ENCODE measurements around the gene ESPNL. TPM values are rescaled to one million over a fixed set of nuclear protein-coding genes. Genes with fewer than 3 reads are reported as not detected.
"Not testable (repeated sequence)": the region's sequence is repeated elsewhere in the genome, so short reads cannot be mapped to it uniquely, and the experiment has no call there.

ESPNL gene
- total RNA-seq, 2 experiments from 2014 or later, result 0.05 to 0.15 TPM

- H3K36me3 Mint-ChIP-seq (ENCODE audit: low read depth); H3K27me3 Mint-ChIP-seq (ENCODE audit: low read depth); H3K9me3 Mint-ChIP-seq; H3K4me3 Mint-ChIP-seq; DNase-seq; H3K4me1 Mint-ChIP-seq (ENCODE audit: low read depth); intact Hi-C loops (cut with micrococcal nuclease); H3K27ac Mint-ChIP-seq: not testable (repeated sequence)
- CTCF ChIA-PET, result interaction anchor here (0.6 kb wide), 1 partner anchor 144 kb away, joined by 5 read pairs; no protein-coding TSS in a partner anchor
These were observed 15.6 kb downstream of the ESPNL start for GRCh38 chr2:238115709-238116108.

- no peak for DNase-seq
- Mint-ChIP-seq H3K27ac (no peak overlapping the region), H3K4me1 (ENCODE audit: low read depth) (no peaks in the 10 kb centered on the region), H3K4me3 (no peak overlapping the region), H3K27me3 (ENCODE audit: low read depth) (peaks cover 9% of the 10 kb centered on the region), H3K36me3 (ENCODE audit: low read depth) (no peaks in the 10 kb centered on the region), H3K9me3 (peaks cover 4% of the 10 kb centered on the region)
- intact Hi-C loops (cut with micrococcal nuclease), result no loop called here
- CTCF ChIA-PET, result interaction anchor here (0.6 kb wide), 1 partner anchor 143 kb away, joined by 5 read pairs; no protein-coding TSS in a partner anchor
These were observed 16.4 kb downstream of the ESPNL start for GRCh38 chr2:238116298-238117198.

- CTCF ChIA-PET, result no interaction called here
- Mint-ChIP-seq H3K27ac (no peak overlapping the region), H3K36me3 (ENCODE audit: low read depth) (no peaks in the 10 kb centered on the region), H3K9me3 (peaks cover 4% of the 10 kb centered on the region), H3K27me3 (ENCODE audit: low read depth) (peaks cover 9% of the 10 kb centered on the region), H3K4me1 (ENCODE audit: low read depth) (no peaks in the 10 kb centered on the region), H3K4me3 (no peak overlapping the region)
- DNase-seq, result no peak
- intact Hi-C loops (cut with micrococcal nuclease), result no loop called here
These were observed 17.3 kb downstream of the ESPNL start for GRCh38 chr2:238117199-238118154.

- DNase-seq, result no peak
- H3K9me3 Mint-ChIP-seq, result no peaks in the 10 kb centered on the region
- H3K36me3 Mint-ChIP-seq (ENCODE audit: low read depth), result no peaks in the 10 kb centered on the region
- intact Hi-C loops (cut with micrococcal nuclease), result no loop called here
- H3K4me1 Mint-ChIP-seq (ENCODE audit: low read depth), result no peaks in the 10 kb centered on the region
- peaks cover 9% of the 10 kb centered on the region for H3K27me3 Mint-ChIP-seq (ENCODE audit: low read depth)
- H3K27ac Mint-ChIP-seq, result no peak overlapping the region
- CTCF ChIA-PET, result no interaction called here
- no peak overlapping the region for H3K4me3 Mint-ChIP-seq
These were observed 19.8 kb downstream of the ESPNL start for GRCh38 chr2:238119756-238120462.

GRCh38 chr2:238120463-238121298 lies 20.5 kb downstream of the ESPNL start:
- Mint-ChIP-seq H3K27ac (no peak overlapping the region), H3K9me3 (no peaks in the 10 kb centered on the region), H3K27me3 (ENCODE audit: low read depth) (peaks cover 9% of the 10 kb centered on the region), H3K4me1 (ENCODE audit: low read depth) (no peaks in the 10 kb centered on the region), H3K4me3 (no peak overlapping the region), H3K36me3 (ENCODE audit: low read depth) (no peaks in the 10 kb centered on the region)
- CTCF ChIA-PET, result no interaction called here
- DNase-seq, result no peak
- intact Hi-C loops (cut with micrococcal nuclease), result no loop called here

GRCh38 chr2:238121511-238122286 lies 21.6 kb downstream of the ESPNL start:
- Mint-ChIP-seq H3K27ac (no peak overlapping the region), H3K4me3 (no peak overlapping the region), H3K27me3 (ENCODE audit: low read depth) (peaks cover 9% of the 10 kb centered on the region), H3K36me3 (ENCODE audit: low read depth) (no peaks in the 10 kb centered on the region), H3K4me1 (ENCODE audit: low read depth) (no peaks in the 10 kb centered on the region), H3K9me3 (no peaks in the 10 kb centered on the region)
- CTCF ChIA-PET, result no interaction called here
- DNase-seq, result no peak
- intact Hi-C loops (cut with micrococcal nuclease), result no loop called here

- H3K4me1 Mint-ChIP-seq (ENCODE audit: low read depth), result no peaks in the 10 kb centered on the region
- CTCF ChIA-PET, result no interaction called here
- peaks cover 7% of the 10 kb centered on the region for H3K27me3 Mint-ChIP-seq (ENCODE audit: low read depth)
- DNase-seq, result no peak
- no peak overlapping the region for H3K4me3 Mint-ChIP-seq
- H3K9me3 Mint-ChIP-seq, result no peaks in the 10 kb centered on the region
- H3K27ac Mint-ChIP-seq, result no peak overlapping the region
- intact Hi-C loops (cut with micrococcal nuclease), result no loop called here
- H3K36me3 Mint-ChIP-seq (ENCODE audit: low read depth), result no peaks in the 10 kb centered on the region
These were observed 22.4 kb downstream of the ESPNL start for GRCh38 chr2:238122287-238123217.

- Mint-ChIP-seq H3K9me3 (no peaks in the 10 kb centered on the region), H3K27ac (no peak overlapping the region), H3K4me1 (ENCODE audit: low read depth) (no peaks in the 10 kb centered on the region), H3K36me3 (ENCODE audit: low read depth) (no peaks in the 10 kb centered on the region), H3K4me3 (no peak overlapping the region), H3K27me3 (ENCODE audit: low read depth) (peaks cover 6% of the 10 kb centered on the region)
- DNase-seq, result no peak
- CTCF ChIA-PET, result no interaction called here
- intact Hi-C loops (cut with micrococcal nuclease), result no loop called here
These were observed 23.3 kb downstream of the ESPNL start for GRCh38 chr2:238123218-238123971.

- H3K36me3 Mint-ChIP-seq (ENCODE audit: low read depth), result no peaks in the 10 kb centered on the region
- no peak overlapping the region for H3K27ac Mint-ChIP-seq
- DNase-seq, result no peak
- no peak overlapping the region for H3K4me3 Mint-ChIP-seq
- no peaks in the 10 kb centered on the region for H3K9me3 Mint-ChIP-seq
- intact Hi-C loops (cut with micrococcal nuclease), result no loop called here
- no peaks in the 10 kb centered on the region for H3K4me1 Mint-ChIP-seq (ENCODE audit: low read depth)
- CTCF ChIA-PET, result interaction anchor here (0.5 kb wide), 1 partner anchor 219 kb away, joined by 3 read pairs; no protein-coding TSS in a partner anchor
- H3K27me3 Mint-ChIP-seq (ENCODE audit: low read depth), result peaks cover 4% of the 10 kb centered on the region
These were observed 23.9 kb downstream of the ESPNL start for GRCh38 chr2:238123991-238124470.
